K562 (cell line): ENCODE data around the gene SLC25A20. TPM values are rescaled to one million over a fixed set of nuclear protein-coding genes. Genes with fewer than 3 reads are reported as not detected.

Experiments used
- CTCF ChIP-seq, 3 experiments: IDR thresholded peaks in 2 of 3; conservative IDR thresholded peaks in 1 of 3; 2 replicates each; pipeline ENCODE4 v1.5.1; 2011 to 2012; ENCODE audit warnings: low read length in 3 of 3, mild to moderate bottlenecking in 3 of 3, control low read depth in 2 of 3, improper control_type of control experiment in 1 of 3, inconsistent platforms in 1 of 3, low read depth in 1 of 3, mixed read lengths in 1 of 3, moderate library complexity in 1 of 3; ENCODE audit not compliant: insufficient read depth in 2 of 3
- ESRRB ChIP-seq: fragments of 250-450 bp; sonication (Bioruptor Pico); IDR thresholded peaks from 2 replicates; pipeline ENCODE4 v1.5.0; 2020; ENCODE audit warnings: mild to moderate bottlenecking, moderate library complexity, borderline replicate concordance
- L3MBTL2 ChIP-seq: fragments of 450-650 bp; IDR thresholded peaks from 2 replicates; pipeline ENCODE4 v1.6.1; 2016; ENCODE audit warnings: mild to moderate bottlenecking, moderate library complexity
- MYNN ChIP-seq, 2 experiments: sonication (generic); formaldehyde crosslinking in 1 of 2; IDR thresholded peaks; 2 replicates each; pipeline versions ENCODE4 v1.5.0 to v1.6.1; 2016 to 2020; ENCODE audit warnings: antibody characterized with exemption in 1 of 2, missing genetic modification reagents in 1 of 2
- NONO ChIP-seq, 2 experiments: fragments of 200-400 bp in 1 of 2; fragments of 450-650 bp in 1 of 2; formaldehyde crosslinking in 1 of 2; IDR thresholded peaks; 2 replicates each; pipeline ENCODE4 v1.6.1; 2017; ENCODE audit warnings: low read depth in 2 of 2, mild to moderate bottlenecking in 2 of 2, moderate library complexity in 2 of 2, low read length in 1 of 2
- PHB ChIP-seq: fragments of 250-450 bp; sonication (Bioruptor Pico); IDR thresholded peaks from 2 replicates; pipeline ENCODE4 v1.5.0; 2021
- RNF2 ChIP-seq: sonication (generic); IDR thresholded peaks from 2 replicates; pipeline ENCODE4 v1.6.1; 2016
- STAG1 ChIP-seq: sonication (generic); formaldehyde crosslinking; IDR thresholded peaks from 2 replicates; pipeline ENCODE4 v1.5.0; 2020; ENCODE audit warnings: missing genetic modification reagents, borderline replicate concordance
- XRCC4 ChIP-seq: IDR thresholded peaks from one replicate; pipeline ENCODE4 v1.6.1; 2011; ENCODE audit not compliant: insufficient read depth, insufficient read length; ENCODE audit errors: extremely low read depth
- ZNF212 ChIP-seq: fragments of 450-650 bp; formaldehyde crosslinking; IDR thresholded peaks from 2 replicates; pipeline ENCODE4 v1.4.0; 2020; ENCODE audit warnings: mild to moderate bottlenecking
- ZNF785 ChIP-seq: fragments of 250-450 bp; sonication (Bioruptor Pico); IDR thresholded peaks from 2 replicates; pipeline ENCODE4 v1.4.0; 2020; ENCODE audit warnings: mild to moderate bottlenecking
- polyA plus RNA-seq, 8 experiments: library from polyadenylated mRNA; depleted of rRNA in 4 of 8; stranded (reverse) in 5 of 8; unstranded in 3 of 8; fragments of >200 nt; fragmentation: Nextera tagmentation in 2 of 8; fragmentation: Illumina TruSeq in 1 of 8; extraction: Ambion mirVana in 2 of 8; extraction: Trizol in 1 of 8; gene quantifications; 2 replicates each; pipeline versions ENCODE4 v1.2.1 to v1.2.3, GENCODE V29; 2011 to 2014; ENCODE audit warnings: inconsistent platforms in 1 of 8, missing spikeins in 1 of 8
- total RNA-seq, 7 experiments: library from RNA; depleted of rRNA in 6 of 7; stranded (reverse); fragments of >200 nt in 6 of 7; fragmentation: Illumina TruSeq in 2 of 7; extraction: Trizol in 2 of 7; gene quantifications; 2 replicates each; pipeline versions ENCODE4 v1.2.1 to v1.2.3, GENCODE V29; 2011 to 2021; ENCODE audit warnings: low replicate concordance in 1 of 7
- TF ChIP-seq, protein P1 (sequence below): fragments of 250-450 bp; sonication (Bioruptor Pico); IDR thresholded peaks from 2 replicates; pipeline ENCODE4 v1.4.0; 2020; ENCODE audit warnings: mild to moderate bottlenecking, moderate library complexity, borderline replicate concordance
- TF ChIP-seq, protein P2 (sequence below), 2 experiments: IDR thresholded peaks; 2 replicates each; pipeline ENCODE4 v1.6.1; 2012; ENCODE audit warnings: improper control_type of control experiment in 2 of 2, low read depth in 2 of 2, low read length in 2 of 2, borderline replicate concordance in 1 of 2
- TF ChIP-seq, protein P3 (sequence below): IDR thresholded peaks from 2 replicates; pipeline ENCODE4 v1.6.1; 2011; ENCODE audit not compliant: insufficient read length; ENCODE audit errors: extremely low read depth

SLC25A20 gene
- total and polyA plus RNA-seq, 9 of the 15 experiments (the other 6 are each of a cell fraction or from before 2014, with no cell fraction given), result 14.3 to 48.1 (median 21.6) TPM

DNA sequence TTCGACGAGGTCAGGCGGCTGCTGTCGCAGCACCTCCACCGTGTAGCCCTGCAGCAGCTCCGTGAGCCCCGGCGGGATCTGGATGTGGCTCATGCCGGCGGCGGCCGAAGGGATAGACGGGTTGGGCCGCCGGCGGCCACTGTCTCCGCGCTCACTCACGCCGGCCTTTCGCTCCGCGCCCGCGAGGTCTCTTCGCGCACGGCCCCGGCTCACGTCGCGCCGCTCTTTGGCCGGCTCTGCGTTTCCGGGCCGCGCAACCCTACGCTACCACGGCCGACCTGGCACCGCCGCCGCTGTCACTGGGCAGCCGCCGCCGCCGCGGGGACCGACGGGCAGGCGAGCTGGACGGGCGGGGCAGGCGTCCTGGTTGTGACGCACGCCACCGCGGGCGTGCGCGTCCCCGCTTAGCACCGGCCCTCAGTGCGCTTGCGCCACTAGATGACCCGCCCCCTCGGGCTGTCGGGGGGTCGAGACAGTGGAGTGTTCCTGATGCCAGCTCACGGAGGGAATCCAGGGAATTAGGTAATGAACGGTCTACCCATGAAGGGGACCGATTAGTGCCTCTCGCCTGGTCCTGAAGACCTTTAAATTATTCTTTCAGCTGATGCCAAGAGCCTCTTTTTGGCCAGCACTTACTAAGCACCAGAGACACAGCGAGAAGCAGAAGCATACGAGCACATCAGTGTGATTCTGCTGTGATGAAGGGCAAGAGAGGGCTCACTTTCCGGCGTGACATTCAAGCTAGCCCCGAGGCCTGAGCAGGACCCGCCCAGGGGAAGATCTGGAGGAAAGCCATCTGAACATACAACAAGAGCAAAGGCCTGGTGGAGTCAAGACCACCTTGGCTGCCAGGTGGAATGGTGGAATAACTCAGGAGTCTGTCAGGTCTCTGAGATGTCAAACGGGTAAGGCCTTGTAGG is 50.9 kb downstream of the SLC25A20 start, which contains the start of gene PRKAR2A (continued):
- TF ChIP-seq PHB (CRISPR knock-in tag), result no peak
- TF ChIP-seq STAG1 (CRISPR knock-in tag), result no peak
- TF ChIP-seq, protein P1, sequence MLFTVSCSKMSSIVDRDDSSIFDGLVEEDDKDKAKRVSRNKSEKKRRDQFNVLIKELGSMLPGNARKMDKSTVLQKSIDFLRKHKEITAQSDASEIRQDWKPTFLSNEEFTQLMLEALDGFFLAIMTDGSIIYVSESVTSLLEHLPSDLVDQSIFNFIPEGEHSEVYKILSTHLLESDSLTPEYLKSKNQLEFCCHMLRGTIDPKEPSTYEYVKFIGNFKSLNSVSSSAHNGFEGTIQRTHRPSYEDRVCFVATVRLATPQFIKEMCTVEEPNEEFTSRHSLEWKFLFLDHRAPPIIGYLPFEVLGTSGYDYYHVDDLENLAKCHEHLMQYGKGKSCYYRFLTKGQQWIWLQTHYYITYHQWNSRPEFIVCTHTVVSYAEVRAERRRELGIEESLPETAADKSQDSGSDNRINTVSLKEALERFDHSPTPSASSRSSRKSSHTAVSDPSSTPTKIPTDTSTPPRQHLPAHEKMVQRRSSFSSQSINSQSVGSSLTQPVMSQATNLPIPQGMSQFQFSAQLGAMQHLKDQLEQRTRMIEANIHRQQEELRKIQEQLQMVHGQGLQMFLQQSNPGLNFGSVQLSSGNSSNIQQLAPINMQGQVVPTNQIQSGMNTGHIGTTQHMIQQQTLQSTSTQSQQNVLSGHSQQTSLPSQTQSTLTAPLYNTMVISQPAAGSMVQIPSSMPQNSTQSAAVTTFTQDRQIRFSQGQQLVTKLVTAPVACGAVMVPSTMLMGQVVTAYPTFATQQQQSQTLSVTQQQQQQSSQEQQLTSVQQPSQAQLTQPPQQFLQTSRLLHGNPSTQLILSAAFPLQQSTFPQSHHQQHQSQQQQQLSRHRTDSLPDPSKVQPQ (CRISPR knock-in tag), result no peak
- no peak for TF ChIP-seq ZNF212 (CRISPR knock-in tag)
- TF ChIP-seq, protein P2, sequence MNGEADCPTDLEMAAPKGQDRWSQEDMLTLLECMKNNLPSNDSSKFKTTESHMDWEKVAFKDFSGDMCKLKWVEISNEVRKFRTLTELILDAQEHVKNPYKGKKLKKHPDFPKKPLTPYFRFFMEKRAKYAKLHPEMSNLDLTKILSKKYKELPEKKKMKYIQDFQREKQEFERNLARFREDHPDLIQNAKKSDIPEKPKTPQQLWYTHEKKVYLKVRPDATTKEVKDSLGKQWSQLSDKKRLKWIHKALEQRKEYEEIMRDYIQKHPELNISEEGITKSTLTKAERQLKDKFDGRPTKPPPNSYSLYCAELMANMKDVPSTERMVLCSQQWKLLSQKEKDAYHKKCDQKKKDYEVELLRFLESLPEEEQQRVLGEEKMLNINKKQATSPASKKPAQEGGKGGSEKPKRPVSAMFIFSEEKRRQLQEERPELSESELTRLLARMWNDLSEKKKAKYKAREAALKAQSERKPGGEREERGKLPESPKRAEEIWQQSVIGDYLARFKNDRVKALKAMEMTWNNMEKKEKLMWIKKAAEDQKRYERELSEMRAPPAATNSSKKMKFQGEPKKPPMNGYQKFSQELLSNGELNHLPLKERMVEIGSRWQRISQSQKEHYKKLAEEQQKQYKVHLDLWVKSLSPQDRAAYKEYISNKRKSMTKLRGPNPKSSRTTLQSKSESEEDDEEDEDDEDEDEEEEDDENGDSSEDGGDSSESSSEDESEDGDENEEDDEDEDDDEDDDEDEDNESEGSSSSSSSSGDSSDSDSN (IDR thresholded peaks at IDR 0.05; ENCODE audit: borderline replicate concordance in 1 of 2, low read depth in 2 of 2, low read length in 2 of 2), result no peak; a peak in 1 of 4 replicates
- peak; percentile 41 to 71; a peak in 3 of 4 replicates for TF ChIP-seq NONO (IDR thresholded peaks at IDR 0.05; ENCODE audit: low read depth in 2 of 2, low read length in 1 of 2)
- TF ChIP-seq ESRRB (CRISPR knock-in tag), result no peak
- no peak for TF ChIP-seq XRCC4
- TF ChIP-seq MYNN (IDR thresholded peaks at IDR 0.05), result no peak
- TF ChIP-seq MYNN (CRISPR knock-in tag; IDR thresholded peaks at IDR 0.05), result no peak
- no peak for TF ChIP-seq L3MBTL2
- no peak for TF ChIP-seq CTCF (IDR thresholded peaks at IDR 0.05 in 2 of 3, conservative IDR thresholded peaks at IDR 0.05 in 1 of 3; ENCODE audit: insufficient read depth in 2 of 3, low read depth in 1 of 3, low read length in 3 of 3)
- TF ChIP-seq ZNF785, result no peak
- TF ChIP-seq RNF2, result no peak
- TF ChIP-seq, protein P3, sequence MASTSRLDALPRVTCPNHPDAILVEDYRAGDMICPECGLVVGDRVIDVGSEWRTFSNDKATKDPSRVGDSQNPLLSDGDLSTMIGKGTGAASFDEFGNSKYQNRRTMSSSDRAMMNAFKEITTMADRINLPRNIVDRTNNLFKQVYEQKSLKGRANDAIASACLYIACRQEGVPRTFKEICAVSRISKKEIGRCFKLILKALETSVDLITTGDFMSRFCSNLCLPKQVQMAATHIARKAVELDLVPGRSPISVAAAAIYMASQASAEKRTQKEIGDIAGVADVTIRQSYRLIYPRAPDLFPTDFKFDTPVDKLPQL, result no peak
